ENCODE measurements around the gene MACF1. TPM values are rescaled to one million over a fixed set of nuclear protein-coding genes. Genes with fewer than 3 reads are reported as not detected.

Gene MACF1
- polyA plus RNA-seq, 1 of the 3 experiments (the other 2 are of a cell fraction): 37.6 TPM

DNA sequence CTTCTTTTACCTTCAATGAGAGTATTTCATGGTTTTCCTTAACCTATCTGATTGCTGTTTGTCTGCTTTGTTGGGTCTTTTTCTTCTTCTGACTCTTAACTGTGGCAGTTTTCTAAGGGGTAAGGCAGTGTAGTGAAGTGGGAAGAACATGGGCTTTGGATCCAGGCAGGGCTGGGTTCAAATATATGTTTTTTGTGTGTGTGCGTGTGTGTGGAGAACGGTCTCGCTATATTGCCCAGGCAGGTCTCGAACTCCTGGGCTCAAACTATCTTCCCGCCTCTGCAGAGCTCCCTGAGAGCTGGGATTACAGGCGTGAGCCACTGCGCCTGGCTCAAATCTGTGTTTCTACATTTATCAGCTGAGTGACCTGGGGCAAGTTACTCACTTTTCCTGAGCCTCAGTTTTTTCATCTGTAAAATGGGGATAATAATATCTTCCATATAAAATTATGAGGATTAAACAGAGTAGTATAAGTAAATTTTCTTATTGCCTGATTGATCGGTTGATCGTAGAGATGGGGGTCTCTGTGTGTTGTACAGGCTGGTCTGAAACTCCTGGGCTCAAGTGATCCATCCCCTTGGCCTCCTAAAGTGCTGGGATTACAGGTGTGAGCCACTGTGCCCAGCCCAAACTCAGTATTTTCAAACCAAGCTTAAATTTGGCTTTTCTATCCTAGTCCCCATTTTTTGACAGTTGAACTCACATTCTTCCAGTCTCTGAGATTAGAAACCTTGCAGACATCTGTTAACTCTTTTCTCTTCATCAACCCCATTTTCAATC lies 36.0 kb upstream of the MACF1 start:
- TF ChIP-seq, protein P1, sequence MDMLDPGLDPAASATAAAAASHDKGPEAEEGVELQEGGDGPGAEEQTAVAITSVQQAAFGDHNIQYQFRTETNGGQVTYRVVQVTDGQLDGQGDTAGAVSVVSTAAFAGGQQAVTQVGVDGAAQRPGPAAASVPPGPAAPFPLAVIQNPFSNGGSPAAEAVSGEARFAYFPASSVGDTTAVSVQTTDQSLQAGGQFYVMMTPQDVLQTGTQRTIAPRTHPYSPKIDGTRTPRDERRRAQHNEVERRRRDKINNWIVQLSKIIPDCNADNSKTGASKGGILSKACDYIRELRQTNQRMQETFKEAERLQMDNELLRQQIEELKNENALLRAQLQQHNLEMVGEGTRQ (IDR thresholded peaks at IDR 0.05; ENCODE audit: borderline replicate concordance, low read depth, low read length): no peak
- TF ChIP-seq, protein P2, sequence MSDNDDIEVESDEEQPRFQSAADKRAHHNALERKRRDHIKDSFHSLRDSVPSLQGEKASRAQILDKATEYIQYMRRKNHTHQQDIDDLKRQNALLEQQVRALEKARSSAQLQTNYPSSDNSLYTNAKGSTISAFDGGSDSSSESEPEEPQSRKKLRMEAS (IDR thresholded peaks at IDR 0.05; ENCODE audit: low read depth): no peak
- no peak for TF ChIP-seq FOXM1 (IDR thresholded peaks at IDR 0.05; ENCODE audit: low read depth)
- TF ChIP-seq MEF2A (IDR thresholded peaks at IDR 0.05; ENCODE audit: borderline replicate concordance, low read depth): no peak
- TF ChIP-seq, protein P3, sequence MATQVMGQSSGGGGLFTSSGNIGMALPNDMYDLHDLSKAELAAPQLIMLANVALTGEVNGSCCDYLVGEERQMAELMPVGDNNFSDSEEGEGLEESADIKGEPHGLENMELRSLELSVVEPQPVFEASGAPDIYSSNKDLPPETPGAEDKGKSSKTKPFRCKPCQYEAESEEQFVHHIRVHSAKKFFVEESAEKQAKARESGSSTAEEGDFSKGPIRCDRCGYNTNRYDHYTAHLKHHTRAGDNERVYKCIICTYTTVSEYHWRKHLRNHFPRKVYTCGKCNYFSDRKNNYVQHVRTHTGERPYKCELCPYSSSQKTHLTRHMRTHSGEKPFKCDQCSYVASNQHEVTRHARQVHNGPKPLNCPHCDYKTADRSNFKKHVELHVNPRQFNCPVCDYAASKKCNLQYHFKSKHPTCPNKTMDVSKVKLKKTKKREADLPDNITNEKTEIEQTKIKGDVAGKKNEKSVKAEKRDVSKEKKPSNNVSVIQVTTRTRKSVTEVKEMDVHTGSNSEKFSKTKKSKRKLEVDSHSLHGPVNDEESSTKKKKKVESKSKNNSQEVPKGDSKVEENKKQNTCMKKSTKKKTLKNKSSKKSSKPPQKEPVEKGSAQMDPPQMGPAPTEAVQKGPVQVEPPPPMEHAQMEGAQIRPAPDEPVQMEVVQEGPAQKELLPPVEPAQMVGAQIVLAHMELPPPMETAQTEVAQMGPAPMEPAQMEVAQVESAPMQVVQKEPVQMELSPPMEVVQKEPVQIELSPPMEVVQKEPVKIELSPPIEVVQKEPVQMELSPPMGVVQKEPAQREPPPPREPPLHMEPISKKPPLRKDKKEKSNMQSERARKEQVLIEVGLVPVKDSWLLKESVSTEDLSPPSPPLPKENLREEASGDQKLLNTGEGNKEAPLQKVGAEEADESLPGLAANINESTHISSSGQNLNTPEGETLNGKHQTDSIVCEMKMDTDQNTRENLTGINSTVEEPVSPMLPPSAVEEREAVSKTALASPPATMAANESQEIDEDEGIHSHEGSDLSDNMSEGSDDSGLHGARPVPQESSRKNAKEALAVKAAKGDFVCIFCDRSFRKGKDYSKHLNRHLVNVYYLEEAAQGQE (IDR thresholded peaks at IDR 0.05; ENCODE audit: low read depth, low read length): no peak
- TF ChIP-seq RAD21 (IDR thresholded peaks at IDR 0.05; ENCODE audit: low read length): no peak
- TF ChIP-seq NFIC (IDR thresholded peaks at IDR 0.05; ENCODE audit: borderline replicate concordance): no peak
- no peak for TF ChIP-seq POLR2AphosphoS5 (IDR thresholded peaks at IDR 0.05; ENCODE audit: low read depth, low read length)
- TF ChIP-seq, protein P4, sequence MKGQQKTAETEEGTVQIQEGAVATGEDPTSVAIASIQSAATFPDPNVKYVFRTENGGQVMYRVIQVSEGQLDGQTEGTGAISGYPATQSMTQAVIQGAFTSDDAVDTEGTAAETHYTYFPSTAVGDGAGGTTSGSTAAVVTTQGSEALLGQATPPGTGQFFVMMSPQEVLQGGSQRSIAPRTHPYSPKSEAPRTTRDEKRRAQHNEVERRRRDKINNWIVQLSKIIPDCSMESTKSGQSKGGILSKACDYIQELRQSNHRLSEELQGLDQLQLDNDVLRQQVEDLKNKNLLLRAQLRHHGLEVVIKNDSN (IDR thresholded peaks at IDR 0.05; ENCODE audit: borderline replicate concordance, low read depth): no peak
- no peak for TF ChIP-seq NRF1 (IDR thresholded peaks at IDR 0.05; ENCODE audit: low read depth, low read length)
- TF ChIP-seq SIN3A (IDR thresholded peaks at IDR 0.05; ENCODE audit: borderline replicate concordance, low read depth, low read length): no peak
- no peak for TF ChIP-seq TAF1 (IDR thresholded peaks at IDR 0.05; ENCODE audit: borderline replicate concordance, low read depth, low read length)
- TF ChIP-seq, protein P5, sequence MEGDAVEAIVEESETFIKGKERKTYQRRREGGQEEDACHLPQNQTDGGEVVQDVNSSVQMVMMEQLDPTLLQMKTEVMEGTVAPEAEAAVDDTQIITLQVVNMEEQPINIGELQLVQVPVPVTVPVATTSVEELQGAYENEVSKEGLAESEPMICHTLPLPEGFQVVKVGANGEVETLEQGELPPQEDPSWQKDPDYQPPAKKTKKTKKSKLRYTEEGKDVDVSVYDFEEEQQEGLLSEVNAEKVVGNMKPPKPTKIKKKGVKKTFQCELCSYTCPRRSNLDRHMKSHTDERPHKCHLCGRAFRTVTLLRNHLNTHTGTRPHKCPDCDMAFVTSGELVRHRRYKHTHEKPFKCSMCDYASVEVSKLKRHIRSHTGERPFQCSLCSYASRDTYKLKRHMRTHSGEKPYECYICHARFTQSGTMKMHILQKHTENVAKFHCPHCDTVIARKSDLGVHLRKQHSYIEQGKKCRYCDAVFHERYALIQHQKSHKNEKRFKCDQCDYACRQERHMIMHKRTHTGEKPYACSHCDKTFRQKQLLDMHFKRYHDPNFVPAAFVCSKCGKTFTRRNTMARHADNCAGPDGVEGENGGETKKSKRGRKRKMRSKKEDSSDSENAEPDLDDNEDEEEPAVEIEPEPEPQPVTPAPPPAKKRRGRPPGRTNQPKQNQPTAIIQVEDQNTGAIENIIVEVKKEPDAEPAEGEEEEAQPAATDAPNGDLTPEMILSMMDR (IDR thresholded peaks at IDR 0.05): no peak
- no peak for TF ChIP-seq GATA2 (CRISPR knock-in tag; IDR thresholded peaks at IDR 0.05)
- no peak for TF ChIP-seq TCF12 (IDR thresholded peaks at IDR 0.05)
- no peak for TF ChIP-seq FOXJ3 (CRISPR knock-in tag; IDR thresholded peaks at IDR 0.05)
- Histone ChIP-seq H3K4me1 (ENCODE audit: control insufficient read depth in 1 of 2, insufficient read depth in 2 of 2, low read depth in 1 of 2, low read length in 1 of 2) (peaks cover 10 to 27% of the 10 kb centered on the region in 2 experiments; a peak in 3 of 4 replicates), H3K27me3 (ENCODE audit: insufficient read depth) (no peaks in the 10 kb centered on the region), H3K9me2 (no peaks in the 10 kb centered on the region), H3K79me2 (ENCODE audit: insufficient read depth) (peaks cover 99% of the 10 kb centered on the region), H3K9me3 (no peaks in the 10 kb centered on the region), H3K27ac (ENCODE audit: low read depth in 2 of 2, low read length in 1 of 2) (no peak overlapping the region), H3K4me3 (ENCODE audit: low read depth in 2 of 2, low read length in 1 of 2) (no peak overlapping the region), H2AFZ (ENCODE audit: low read depth) (no peak overlapping the region), H3K36me3 (replicated peaks in 1 of 2; ENCODE audit: control insufficient read depth in 1 of 2, insufficient read depth in 2 of 2, low read length in 1 of 2) (no peaks in the 10 kb centered on the region), H3K9ac (no peak overlapping the region), H3K4me2 (no peak overlapping the region), H3F3A (replicated peaks; ENCODE audit: insufficient read depth) (peaks cover 3% of the 10 kb centered on the region), H4K20me1 (ENCODE audit: insufficient read depth) (peaks cover 31% of the 10 kb centered on the region)
- no peak for DNase-seq
- ChIA-PET POLR2A (interaction anchor here (0.5 kb wide), 1 partner anchor 25 kb away, joined by 3 read pairs; no protein-coding TSS in a partner anchor), CTCF (interaction anchor here (1.6 to 2.1 kb wide), 2 partner anchors 23 to 66 kb away, joined by 3 to 11 read pairs; no protein-coding TSS in a partner anchor)
- WGBS (ENCODE audit: low lambda C conversion rate): 96% methylated on average over 9 of the region's 9 CpGs

Data from SK-N-SH (cell line).